ENCODE results near the gene PIK3R1.
A peak's percentile ranks its signal among the peaks of the same experiment; 100 is the strongest.

DNA sequence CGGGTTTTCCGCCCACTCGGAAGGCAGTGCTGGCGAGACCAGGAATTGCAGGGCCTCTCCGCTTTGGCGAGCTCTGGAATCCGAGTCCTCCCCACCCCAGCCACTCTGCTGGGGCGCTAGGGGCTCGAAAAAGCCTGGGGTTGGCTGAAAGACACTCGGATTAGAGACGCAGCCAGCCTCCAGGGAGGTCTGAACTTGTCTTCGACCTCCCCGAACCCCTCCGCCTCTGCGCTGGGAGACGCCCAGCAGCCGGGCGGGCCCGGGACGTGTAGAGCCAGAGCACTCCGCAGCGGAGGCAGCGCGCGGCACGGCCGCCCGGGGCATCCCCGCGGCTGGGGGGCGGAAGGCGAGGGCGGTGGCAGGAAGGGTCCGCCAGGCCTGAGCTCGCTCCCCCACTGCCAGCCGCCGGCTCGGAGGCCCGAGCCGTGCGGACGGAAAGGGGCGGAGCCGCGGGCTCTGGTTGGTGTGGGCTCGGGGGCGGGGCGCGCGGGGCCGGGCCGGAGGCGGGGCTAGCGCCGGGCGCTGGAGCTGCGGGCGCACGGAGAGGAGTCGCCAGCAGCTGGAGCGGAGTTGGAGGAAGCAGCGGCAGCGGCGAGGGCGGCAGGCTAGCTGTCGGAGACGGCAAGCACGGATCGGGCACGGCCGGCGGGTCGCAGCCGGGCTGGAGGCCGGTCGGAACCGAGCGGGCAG is at the start of gene PIK3R1:
- TF ChIP-seq, protein P1, sequence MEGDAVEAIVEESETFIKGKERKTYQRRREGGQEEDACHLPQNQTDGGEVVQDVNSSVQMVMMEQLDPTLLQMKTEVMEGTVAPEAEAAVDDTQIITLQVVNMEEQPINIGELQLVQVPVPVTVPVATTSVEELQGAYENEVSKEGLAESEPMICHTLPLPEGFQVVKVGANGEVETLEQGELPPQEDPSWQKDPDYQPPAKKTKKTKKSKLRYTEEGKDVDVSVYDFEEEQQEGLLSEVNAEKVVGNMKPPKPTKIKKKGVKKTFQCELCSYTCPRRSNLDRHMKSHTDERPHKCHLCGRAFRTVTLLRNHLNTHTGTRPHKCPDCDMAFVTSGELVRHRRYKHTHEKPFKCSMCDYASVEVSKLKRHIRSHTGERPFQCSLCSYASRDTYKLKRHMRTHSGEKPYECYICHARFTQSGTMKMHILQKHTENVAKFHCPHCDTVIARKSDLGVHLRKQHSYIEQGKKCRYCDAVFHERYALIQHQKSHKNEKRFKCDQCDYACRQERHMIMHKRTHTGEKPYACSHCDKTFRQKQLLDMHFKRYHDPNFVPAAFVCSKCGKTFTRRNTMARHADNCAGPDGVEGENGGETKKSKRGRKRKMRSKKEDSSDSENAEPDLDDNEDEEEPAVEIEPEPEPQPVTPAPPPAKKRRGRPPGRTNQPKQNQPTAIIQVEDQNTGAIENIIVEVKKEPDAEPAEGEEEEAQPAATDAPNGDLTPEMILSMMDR (IDR thresholded peaks at IDR 0.05) = peak; percentile 3 to 63 (median 39)
- TF ChIP-seq POLR2A (IDR thresholded peaks at IDR 0.05) = peak; percentile 87 to 93

Data from Peyer's patch (tissue), 4 donors.